Activated CD4-positive, alpha-beta T cell treated with anti-CD3 and anti-CD28 coated beads for 24 hours (primary cell): ENCODE data around the gene RGS3.

Experiments
- DNase-seq, 2 donors: peaks; one replicate each; pipeline ENCODE4 v3.0.0-alpha.2; 2020; ENCODE audit warnings: low read depth in 2 of 2

Gene RGS3

DNA sequence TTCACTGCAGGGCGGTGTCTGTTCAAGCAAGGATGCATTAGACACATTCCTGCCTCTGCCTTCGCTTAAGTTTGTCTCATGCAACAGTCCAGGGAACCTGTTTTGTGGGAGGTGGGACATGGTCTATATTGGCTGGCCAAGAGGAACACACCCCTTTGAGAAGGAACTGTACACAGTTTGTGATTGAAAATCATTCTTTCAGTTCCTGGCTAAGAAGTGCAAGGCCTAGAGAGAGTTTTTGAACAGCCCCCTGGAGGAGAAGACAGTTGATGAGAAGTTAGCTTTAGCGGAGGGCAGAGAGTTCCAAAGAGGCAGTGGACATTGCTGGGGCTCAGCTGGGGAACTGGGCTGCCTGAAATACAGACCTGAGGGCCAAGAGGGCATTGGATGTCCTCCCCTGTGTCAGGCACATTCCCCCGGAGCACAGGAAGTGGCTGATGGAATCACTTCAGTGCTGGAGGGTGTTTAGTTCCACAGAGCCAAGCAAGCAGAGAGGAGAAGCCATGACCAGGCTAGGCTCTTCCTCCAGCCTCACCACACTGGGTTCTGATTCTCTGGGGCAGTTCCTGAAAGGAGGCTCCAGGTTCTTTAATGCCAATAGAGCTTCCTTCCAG is 66.6 kb downstream of the RGS3 start:
- no peak for DNase-seq

GRCh38 chr9:113530942-113531341 is 67.4 kb downstream of the RGS3 start:
- DNase-seq, result no peak

DNA sequence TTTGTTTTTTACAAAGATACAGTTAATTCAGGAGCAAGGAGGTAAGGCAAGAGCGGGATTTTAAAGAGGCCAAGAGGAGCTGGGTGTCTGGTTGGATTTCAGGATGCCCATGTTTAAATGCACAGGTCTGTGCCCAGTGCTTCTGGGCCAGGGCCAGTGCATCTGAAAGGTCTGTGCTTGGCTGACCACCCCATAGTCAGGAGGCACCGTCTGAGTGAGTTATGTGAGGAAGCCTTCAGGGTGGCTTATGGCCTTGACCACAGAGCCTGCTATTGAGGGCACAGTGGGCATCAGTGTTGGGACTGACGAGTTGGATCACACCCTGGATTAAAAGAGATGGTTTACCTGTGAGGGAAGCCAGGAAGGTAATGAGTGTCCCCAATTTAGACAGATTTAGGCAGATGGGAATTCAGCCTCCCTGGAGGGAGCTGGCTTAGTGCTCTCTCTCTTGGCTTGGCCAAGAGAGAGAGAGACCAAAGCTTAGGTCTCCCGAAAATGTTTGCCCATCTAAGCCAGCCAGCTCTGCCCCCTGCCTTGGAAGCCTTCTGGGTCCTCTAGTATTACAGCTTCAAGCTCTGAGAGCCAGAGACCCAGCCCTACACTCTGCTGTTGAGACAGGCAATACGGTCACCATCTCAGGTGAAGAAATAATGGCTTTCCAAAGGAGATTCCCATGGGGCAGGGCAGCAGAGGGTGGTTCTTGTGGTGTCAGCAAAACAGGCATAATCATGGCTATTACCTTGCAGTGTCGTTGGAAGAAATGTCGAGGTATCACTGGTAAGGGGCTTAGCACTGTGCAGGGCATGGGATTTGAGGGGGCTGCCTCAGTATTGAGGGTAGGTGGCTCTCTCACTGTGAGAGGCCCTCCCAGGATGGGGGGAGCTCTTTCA is 68.6 kb downstream of the RGS3 start:
- no peak for DNase-seq

DNA sequence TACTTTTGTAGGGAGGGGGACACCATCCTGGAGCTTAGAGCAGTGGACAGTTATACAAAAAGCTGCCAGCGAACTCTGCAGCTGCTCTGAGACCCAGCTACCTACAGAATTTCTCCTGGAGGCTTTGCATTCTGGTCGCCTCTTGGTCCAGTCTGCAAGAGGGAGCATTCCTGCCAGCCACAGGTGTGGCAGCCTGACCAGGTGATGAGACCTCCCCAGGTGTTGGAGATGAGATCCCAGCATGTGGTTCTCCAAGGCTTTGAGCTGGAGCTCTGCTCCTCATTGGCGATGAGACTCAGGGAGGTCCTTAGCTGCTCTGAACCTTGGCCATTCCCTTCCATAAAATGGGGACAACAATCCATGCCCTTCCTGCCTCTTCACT is 69.3 kb downstream of the RGS3 start:
- no peak for DNase-seq

GRCh38 chr9:113533335-113534225 is 70.1 kb downstream of the RGS3 start:
- DNase-seq, result no peak

DNA sequence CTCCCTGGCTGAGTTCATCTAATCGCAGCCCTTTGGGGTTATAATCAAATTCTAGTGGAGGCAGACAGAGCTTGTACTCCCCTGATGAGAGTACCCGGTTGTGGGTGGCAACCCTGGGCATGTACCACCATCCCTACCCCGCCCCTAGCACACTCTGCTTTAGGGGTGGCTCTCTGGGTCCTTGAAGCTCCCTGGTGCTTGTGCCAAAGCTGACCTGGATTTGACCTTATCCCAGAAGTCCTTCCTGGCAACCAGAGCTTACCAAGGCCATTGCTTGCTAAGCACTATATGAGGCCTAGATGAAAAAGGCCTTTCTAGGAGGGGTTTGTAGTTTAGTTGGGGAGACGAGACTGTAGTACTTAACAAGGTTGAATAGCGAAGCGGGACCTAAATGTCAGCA is 72.2 kb downstream of the RGS3 start:
- DNase-seq, result no peak

DNA sequence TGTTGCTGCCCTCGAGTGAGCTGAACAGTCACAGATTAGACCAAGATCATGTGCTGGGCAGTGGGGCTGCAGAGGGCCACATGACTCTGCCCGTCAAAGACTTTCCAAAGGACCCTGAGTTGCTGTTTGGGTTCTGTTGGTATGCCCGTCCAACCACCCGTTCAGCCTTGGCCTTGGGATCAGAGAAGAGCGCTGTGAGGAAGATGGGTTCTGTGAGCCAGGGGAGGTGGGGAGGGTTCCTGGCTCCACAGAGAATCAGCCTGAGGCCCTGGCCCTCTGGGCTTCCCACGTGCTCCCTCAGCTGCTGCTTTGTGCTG is 72.6 kb downstream of the RGS3 start:
- DNase-seq, result no peak

DNA sequence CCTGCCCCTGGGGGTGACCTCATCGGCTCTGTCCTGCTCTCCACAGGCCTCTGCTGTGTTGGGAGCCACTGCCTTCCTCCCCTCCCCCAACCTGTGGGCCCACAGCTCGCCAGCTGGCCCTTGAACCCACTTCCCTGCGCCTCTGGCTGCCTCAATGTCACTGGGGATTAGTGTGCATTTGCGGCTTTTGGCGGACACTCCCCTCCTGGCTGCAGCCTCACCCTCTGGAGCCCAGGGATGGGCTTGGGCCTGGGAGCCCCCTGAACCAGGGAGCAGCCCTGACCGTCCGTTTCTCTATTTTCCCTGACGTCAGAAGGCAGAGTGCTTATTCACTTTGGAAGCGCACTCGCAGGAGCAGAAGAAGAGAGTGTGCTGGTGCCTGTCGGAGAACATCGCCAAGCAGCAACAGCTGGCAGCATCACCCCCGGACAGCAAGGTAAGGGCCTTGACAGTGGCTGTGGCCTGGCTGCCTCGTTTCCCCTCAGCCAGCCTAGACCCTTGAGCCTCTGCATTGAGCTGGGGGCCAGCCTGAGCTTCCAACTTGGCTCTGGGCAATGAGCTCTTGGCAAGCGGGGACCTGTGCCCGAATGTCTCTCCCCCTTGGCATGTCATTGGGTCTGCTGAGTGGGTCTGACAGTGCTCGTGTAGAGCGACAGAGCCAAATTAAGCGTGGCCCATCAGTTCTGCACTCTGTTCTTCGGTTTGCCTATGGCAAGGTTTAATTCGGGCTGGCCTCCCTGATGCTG is 73.1 kb downstream of the RGS3 start:
- no peak for DNase-seq

- no peak for DNase-seq
Measured at GRCh38 chr9:113537229-113537810, 73.8 kb downstream of the RGS3 start.

DNA sequence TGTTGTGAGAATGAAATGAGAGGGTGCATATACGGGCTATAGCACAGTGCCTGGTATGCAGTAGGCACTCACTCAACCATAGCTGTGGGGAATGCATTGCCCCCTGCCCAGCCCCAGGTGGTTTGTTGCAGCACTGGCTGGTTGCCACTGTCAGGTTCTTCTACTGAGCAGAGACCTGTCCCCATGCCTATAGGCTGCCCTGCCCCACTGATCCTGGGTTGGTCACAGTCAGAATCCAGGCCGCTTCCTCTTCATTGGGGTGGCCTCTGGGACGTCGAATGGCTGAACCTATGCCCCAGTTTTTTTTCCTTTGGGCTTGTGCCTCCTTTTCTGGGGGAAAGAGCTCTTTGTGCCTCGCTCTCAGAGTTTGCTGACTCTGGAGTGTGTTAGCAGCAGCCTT is 74.6 kb downstream of the RGS3 start:
- DNase-seq, result no peak

DNA sequence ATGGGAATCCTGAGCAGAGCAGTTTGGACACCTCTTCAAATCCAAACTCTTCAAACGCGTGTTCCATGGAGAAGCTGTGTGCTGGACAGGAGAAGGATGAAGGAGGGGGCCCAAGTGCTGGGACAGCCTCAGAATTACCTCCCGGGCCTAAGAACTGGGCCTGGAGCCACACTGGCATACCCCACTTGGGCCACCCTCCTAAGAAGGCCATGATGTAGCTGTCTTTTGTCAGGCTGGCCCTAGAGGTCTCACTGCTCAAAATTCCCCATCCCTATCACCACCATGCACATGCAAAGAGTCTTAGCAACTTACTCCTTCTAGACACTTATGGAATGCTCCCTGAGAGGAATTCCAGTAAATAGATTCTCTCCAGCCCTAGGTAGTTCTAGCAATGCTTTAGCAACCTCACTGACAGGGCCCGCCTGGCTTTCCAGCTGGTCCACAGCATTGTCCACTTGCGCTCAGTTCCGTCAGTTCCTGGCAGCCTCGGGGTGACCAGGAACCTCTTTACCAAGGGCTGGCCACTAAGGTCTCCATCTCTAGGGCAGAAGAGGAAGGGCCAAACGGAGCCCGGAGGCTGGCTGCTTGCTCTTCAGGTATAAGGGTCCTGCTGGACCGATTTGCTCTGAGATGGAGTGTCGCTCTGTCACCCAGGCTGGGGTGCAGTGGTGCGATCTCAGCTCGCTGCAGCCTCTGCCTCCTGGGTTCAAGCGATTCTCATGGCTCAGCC is 75.3 kb downstream of the RGS3 start:
- no peak for DNase-seq

- DNase-seq, result no peak
Measured at GRCh38 chr9:113540466-113540865, 76.9 kb downstream of the RGS3 start.

DNA sequence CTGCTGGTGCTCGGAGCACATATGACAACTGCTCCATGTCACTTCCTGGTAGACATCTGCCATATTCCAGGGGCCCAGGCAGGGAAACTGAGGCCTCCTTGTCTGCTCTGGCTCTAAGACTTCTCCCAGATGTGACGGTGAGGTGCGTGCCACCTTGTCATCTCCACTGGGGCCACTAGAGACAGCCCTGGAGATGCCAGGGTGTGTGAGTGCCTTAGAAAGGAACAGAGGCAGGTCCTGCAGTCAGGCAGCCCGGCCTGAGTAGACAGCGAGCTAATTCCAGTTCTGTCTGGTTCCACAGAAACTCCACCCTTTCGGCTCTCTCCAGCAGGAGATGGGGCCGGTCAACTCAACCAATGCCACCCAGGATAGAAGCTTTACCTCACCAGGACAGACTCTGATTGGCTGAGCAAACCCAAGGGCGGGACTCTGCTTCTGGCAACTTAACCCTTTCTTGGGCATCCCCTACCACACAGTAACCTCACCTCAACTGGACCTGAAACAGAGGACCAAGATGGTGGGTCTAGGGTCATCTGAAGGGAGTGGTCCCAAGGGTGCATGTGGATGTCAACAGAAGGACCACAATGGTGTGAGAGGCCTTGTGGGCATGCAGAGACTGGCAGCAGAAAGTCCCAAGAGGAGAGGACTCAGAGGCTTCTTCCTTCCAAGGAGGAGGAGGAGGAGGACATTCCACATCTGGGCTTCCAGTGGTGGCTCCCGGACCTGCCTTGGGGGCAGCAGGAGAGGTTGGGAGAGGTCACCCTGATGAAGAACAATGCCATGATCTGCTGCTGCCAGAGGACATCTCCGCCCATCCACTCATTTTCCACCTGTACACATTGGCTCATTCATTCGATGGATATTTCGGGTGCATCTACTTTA is 77.7 kb downstream of the RGS3 start:
- no peak for DNase-seq

DNA sequence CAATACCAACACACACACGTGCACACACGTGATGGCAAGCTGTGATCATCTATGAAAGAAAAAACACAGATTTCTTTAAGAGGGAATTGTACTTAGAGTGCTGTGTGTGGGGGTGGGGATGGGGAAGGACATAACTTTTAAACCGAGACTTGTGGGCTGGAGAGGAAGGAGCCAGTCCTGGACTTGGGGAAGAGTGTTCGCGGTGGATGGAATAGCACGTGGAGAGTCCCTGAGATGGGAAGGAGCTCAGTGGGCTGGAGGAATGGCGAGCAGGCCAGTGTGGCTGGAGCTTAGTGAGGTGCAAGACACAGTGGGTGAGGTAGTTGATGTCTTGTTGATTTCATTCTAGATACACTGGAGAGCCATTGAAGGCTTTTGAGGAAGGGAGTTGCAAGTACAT is 78.5 kb downstream of the RGS3 start:
- DNase-seq, result no peak

GRCh38 chr9:113542741-113543140 is 79.2 kb downstream of the RGS3 start:
- no peak for DNase-seq

- DNase-seq, result no peak
Measured at GRCh38 chr9:113543296-113543981, 79.9 kb downstream of the RGS3 start.

- DNase-seq, result no peak
Measured at GRCh38 chr9:113543982-113544303, 80.4 kb downstream of the RGS3 start.

DNA sequence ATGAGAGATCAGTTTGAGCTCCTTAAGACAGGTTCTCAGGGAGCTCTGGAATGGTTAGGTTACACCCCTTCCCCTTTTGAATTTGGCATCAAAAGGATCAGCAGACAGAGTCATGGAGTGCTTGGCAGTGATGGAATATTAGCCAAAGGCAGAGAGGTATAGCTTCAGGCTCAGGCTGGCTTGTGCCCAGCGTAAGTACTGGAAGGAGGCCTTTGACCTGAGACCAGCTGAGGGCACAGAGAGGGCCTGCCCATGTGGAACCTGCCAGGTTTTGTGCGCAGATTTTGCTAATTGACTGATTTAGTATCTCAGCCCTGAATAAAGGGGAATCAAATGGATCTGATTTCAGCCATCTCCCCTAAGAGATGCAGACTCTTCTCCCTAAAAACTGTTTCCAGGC is 81.5 kb downstream of the RGS3 start:
- no peak for DNase-seq

GRCh38 chr9:113546566-113546965 is 83.0 kb downstream of the RGS3 start:
- no peak for DNase-seq
